GM12891 (cell line): ENCODE results near the gene FAM53A.

Source experiments
- POLR2A ChIP-seq: IDR thresholded peaks from 2 replicates; pipeline ENCODE4 v1.6.1; 2011; ENCODE audit warnings: low read depth, low read length, control low read depth
- POLR2AphosphoS5 ChIP-seq: IDR thresholded peaks from 2 replicates; pipeline ENCODE4 v1.6.1; 2011; ENCODE audit warnings: low read depth, low read length, control low read depth
- TAF1 ChIP-seq: IDR thresholded peaks from 2 replicates; pipeline ENCODE4 v1.6.1; 2011; ENCODE audit warnings: low read depth, low read length, control low read depth

DNA sequence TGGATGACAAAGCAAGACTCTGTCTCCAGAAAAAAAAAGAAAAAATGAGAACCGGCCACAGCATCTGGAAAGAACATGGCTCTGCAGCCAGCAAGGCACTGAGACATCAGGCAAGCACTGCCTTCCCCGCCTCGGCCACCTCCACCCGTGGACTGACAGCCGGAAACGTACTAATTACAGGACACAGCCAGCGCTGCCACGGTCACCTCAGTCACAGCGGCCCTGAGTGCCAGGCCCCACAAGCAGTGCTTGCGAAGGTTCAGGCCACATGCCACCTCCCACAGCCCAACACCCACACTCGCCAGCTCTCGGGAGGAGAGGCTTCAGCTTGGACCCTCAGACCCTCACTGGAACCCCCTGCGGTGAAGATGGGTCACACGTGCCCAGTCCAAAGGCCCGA lies 16.8 kb downstream of the FAM53A start:
- no peak for TF ChIP-seq POLR2AphosphoS5
- no peak for TF ChIP-seq TAF1
- no peak for TF ChIP-seq POLR2A
